ENCODE data around the gene UBAC1. TPM values are rescaled to one million over a fixed set of nuclear protein-coding genes. Genes with fewer than 3 reads are reported as not detected.
A peak's percentile ranks its signal among the peaks of the same experiment; 100 is the strongest.

UBAC1 gene
- total RNA-seq, 1 experiment from 2014 or later = 55.6 TPM

GRCh38 chr9:135927195-135928013, 33.8 kb downstream of the UBAC1 start:
- Mint-ChIP-seq H3K36me3 (peaks cover 25% of the 10 kb centered on the region), H3K9me3 (no peaks in the 10 kb centered on the region), H3K27ac (peak overlapping the region; percentile 65; the same call in 1 of the 2 replicates), H3K4me3 (no peak overlapping the region), H3K4me1 (no peaks in the 10 kb centered on the region; the same call in 1 of the 2 replicates), H3K27me3 (ENCODE audit: low read depth) (no peaks in the 10 kb centered on the region)
- ChIA-PET CTCF (interaction anchor here (1.2 kb wide), 1 partner anchor 131 kb away, joined by 3 read pairs; no protein-coding TSS in a partner anchor), POLR2A (interaction anchor here (1.6 kb wide), 1 partner anchor 174 kb away, joined by 3 read pairs; no protein-coding TSS in a partner anchor)
- TF ChIP-seq CTCF (IDR thresholded peaks at IDR 0.05) (no peak), ETV6 (CRISPR knock-in tag; IDR thresholded peaks at IDR 0.05) (no peak), USF2 (CRISPR knock-in tag; IDR thresholded peaks at IDR 0.05) (no peak), MXD4 (CRISPR knock-in tag; IDR thresholded peaks at IDR 0.05; ENCODE audit: borderline replicate concordance) (no peak), EMX1 (CRISPR knock-in tag; IDR thresholded peaks at IDR 0.05) (no peak), STAT6 (CRISPR knock-in tag; conservative IDR thresholded peaks at IDR 0.05; ENCODE audit: low read depth) (no peak), IRF2 (CRISPR knock-in tag; IDR thresholded peaks at IDR 0.05; ENCODE audit: borderline replicate concordance, low read depth) (no peak)
- ATAC-seq (no peak), DNase-seq (ENCODE audit: low spot score) (no peak)

- DNase-seq (ENCODE audit: low spot score) = no peak
- no peak for ATAC-seq
- H3K9me3 Mint-ChIP-seq = no peaks in the 10 kb centered on the region
- H3K4me1 Mint-ChIP-seq = no peaks in the 10 kb centered on the region; the same call in 1 of the 2 replicates
- ChIA-PET POLR2A (interaction anchor here (1.6 kb wide), 1 partner anchor 174 kb away, joined by 3 read pairs; no protein-coding TSS in a partner anchor), CTCF (no interaction called here)
- H3K36me3 Mint-ChIP-seq = peaks cover 19% of the 10 kb centered on the region
- no peak overlapping the region for H3K27ac Mint-ChIP-seq
- no peak overlapping the region for H3K4me3 Mint-ChIP-seq
- no peaks in the 10 kb centered on the region for H3K27me3 Mint-ChIP-seq (ENCODE audit: low read depth)
- TF ChIP-seq CDX4 (CRISPR knock-in tag; IDR thresholded peaks at IDR 0.05; ENCODE audit: borderline replicate concordance) (no peak), ZNF396 (CRISPR knock-in tag; IDR thresholded peaks at IDR 0.05; ENCODE audit: borderline replicate concordance) (no peak), FOXP4 (CRISPR knock-in tag; IDR thresholded peaks at IDR 0.05) (no peak), MLX (CRISPR knock-in tag; IDR thresholded peaks at IDR 0.05) (no peak), SOX15 (CRISPR knock-in tag; IDR thresholded peaks at IDR 0.05) (no peak), RORB (CRISPR knock-in tag; IDR thresholded peaks at IDR 0.05) (no peak), ATF2 (CRISPR knock-in tag; IDR thresholded peaks at IDR 0.05; ENCODE audit: borderline replicate concordance, low read depth) (no peak), FOXJ3 (CRISPR knock-in tag; IDR thresholded peaks at IDR 0.05; ENCODE audit: borderline replicate concordance) (no peak), E2F4 (CRISPR knock-in tag; IDR thresholded peaks at IDR 0.05; ENCODE audit: borderline replicate concordance, low read depth) (no peak), STAT6 (CRISPR knock-in tag; conservative IDR thresholded peaks at IDR 0.05; ENCODE audit: low read depth) (no peak)
These were observed 34.6 kb downstream of the UBAC1 start for GRCh38 chr9:135926402-135927194.

All from WTC11 (cell line).